K562 (cell line): ENCODE data around the gene HLTF. TPM values are rescaled to one million over a fixed set of nuclear protein-coding genes. Genes with fewer than 3 reads are reported as not detected.

Experiments
- ATAC-seq: fragments of 200-7000 bp; cut with Tn5 transposase; 3 replicates; pipeline ENCODE4 v1.9.1; 2020; ENCODE audit warnings: moderate library complexity
- BruUV-seq: library from RNA; stranded (reverse); fragments of 400-500 nt; replicated peaks from 2 replicates; lab custom pipeline; 2021; lab: Mats Ljungman, UMichigan
- CTCF ChIA-PET: fragments of 300-600 bp; formaldehyde crosslinking; extraction: SDS; loops from one replicate; lab custom pipeline; 2021; ENCODE audit warnings: low intra/inter-chr PET ratio; lab: Yijun Ruan, JAX
- POLR2A ChIA-PET: fragments of 300-600, 350-650 bp; sonication (Branson Sonifier 250); formaldehyde crosslinking; extraction: SDS; loops from one replicate; lab custom pipeline; 2021; ENCODE audit warnings: antibody characterized with exemption, inconsistent platforms; lab: Yijun Ruan, JAX
- DNase-seq, 4 experiments: peaks; one replicate each; pipeline versions ENCODE4 v3.0.0 to v3.0.0-alpha.2; 2011 to 2018; ENCODE audit warnings: low spot score in 3 of 4, mixed read lengths in 3 of 4; ENCODE audit errors: extremely low read depth in 1 of 4
- FAIRE-seq: peaks from 2 replicates; lab custom pipeline; 2011; peaks lifted over from hg19 to GRCh38; lab: Jason Lieb, UNC
- H2AFZ ChIP-seq: 2 replicates; pipeline ENCODE4 v1.6.0; 2011; ENCODE audit warnings: low read depth, low read length, control low read depth, inconsistent platforms
- H3K27ac ChIP-seq: fragments of 200-600 bp; 3 replicates; pipeline ENCODE4 v1.8.0; 2011; ENCODE audit warnings: low read depth, mild to moderate bottlenecking, control low read depth, inconsistent platforms, low read length, moderate library complexity, mixed read lengths; ENCODE audit errors: extremely low read depth
- H3K27me3 ChIP-seq, 2 experiments: fragments of 300-600 bp in 1 of 2; 2 replicates in 1 of 2; 3 replicates in 1 of 2; pipeline versions ENCODE4 v1.6.0 to v1.8.0; 2011; ENCODE audit warnings: inconsistent platforms in 2 of 2, low read length in 2 of 2, mild to moderate bottlenecking in 1 of 2, mixed read lengths in 1 of 2, moderate library complexity in 1 of 2; ENCODE audit not compliant: control insufficient read depth in 2 of 2, insufficient read depth in 2 of 2
- H3K36me3 ChIP-seq: fragments of 300-600 bp; 3 replicates; pipeline ENCODE4 v1.8.0; 2011; ENCODE audit warnings: mild to moderate bottlenecking, low read length, inconsistent platforms; ENCODE audit not compliant: control insufficient read depth, insufficient read depth
- H3K4me1 ChIP-seq, 2 experiments: fragments of 200-600 bp in 1 of 2; replicated peaks in 1 of 2; 2 replicates in 1 of 2; 3 replicates in 1 of 2; pipeline versions ENCODE4 v1.5.1 to v1.8.0; 2011; ENCODE audit warnings: inconsistent platforms in 2 of 2, low read length in 2 of 2, mild to moderate bottlenecking in 1 of 2, mixed read lengths in 1 of 2, moderate library complexity in 1 of 2; ENCODE audit not compliant: control insufficient read depth in 2 of 2, insufficient read depth in 2 of 2
- H3K4me2 ChIP-seq: 2 replicates; pipeline ENCODE4 v1.6.1; 2011; ENCODE audit warnings: low read length, control low read depth, inconsistent platforms, mixed read lengths; ENCODE audit not compliant: insufficient read depth
- H3K4me3 ChIP-seq: fragments of 200-600 bp; sonication (generic), shearing (Covaris generic); 2 replicates; pipeline ENCODE4 v1.5.1; 2016; ENCODE audit warnings: control low read depth, inconsistent platforms
- H3K79me2 ChIP-seq: fragments of 200-600 bp; 3 replicates; pipeline ENCODE4 v1.8.0; 2011; ENCODE audit warnings: low read length, inconsistent platforms; ENCODE audit not compliant: control insufficient read depth, insufficient read depth
- H3K9ac ChIP-seq, 2 experiments: 2 replicates each; pipeline versions ENCODE4 v1.6.0 to v1.6.1; 2011; ENCODE audit warnings: low read depth in 2 of 2, low read length in 2 of 2, control low read depth in 1 of 2, inconsistent platforms in 1 of 2, mild to moderate bottlenecking in 1 of 2, mixed read lengths in 1 of 2; ENCODE audit not compliant: insufficient read depth in 1 of 2
- H3K9me1 ChIP-seq: one replicate; pipeline ENCODE4 v1.6.0; 2011; ENCODE audit warnings: inconsistent platforms, mild to moderate bottlenecking, low read length, moderate library complexity; ENCODE audit not compliant: control insufficient read depth, insufficient read depth
- H3K9me3 ChIP-seq: replicated peaks from 2 replicates; pipeline ENCODE4 v1.5.1; 2011; ENCODE audit warnings: low read depth, low read length, inconsistent platforms; ENCODE audit not compliant: control insufficient read depth, insufficient read depth
- H4K20me1 ChIP-seq: replicated peaks from 2 replicates; pipeline ENCODE4 v1.6.1; 2011; ENCODE audit warnings: low read length, inconsistent platforms, mixed read lengths; ENCODE audit not compliant: control insufficient read depth, insufficient read depth
- JUND ChIP-seq, 2 experiments: IDR thresholded peaks; 2 replicates in 1 of 2; 3 replicates in 1 of 2; pipeline ENCODE4 v1.6.1; 2011; ENCODE audit warnings: borderline replicate concordance in 2 of 2, low read depth in 2 of 2, low read length in 2 of 2, improper control_type of control experiment in 1 of 2, missing biosample characterization in 1 of 2, missing genetic modification characterization in 1 of 2, missing genetic modification reagents in 1 of 2
- MTA2 ChIP-seq: fragments of 450-650 bp; IDR thresholded peaks from 2 replicates; pipeline ENCODE4 v1.6.1; 2016; ENCODE audit warnings: low read depth
- SMC3 ChIP-seq: conservative IDR thresholded peaks from 2 replicates; pipeline ENCODE4 v1.6.1; 2011; ENCODE audit warnings: low read depth, low read length, improper control_type of control experiment; ENCODE audit not compliant: insufficient read depth
- WGBS: fragments of 100-300 bp; shearing (Covaris generic); methylation state at CpG from one replicate; pipeline ENCODE4 v1.1.6; 2016; ENCODE audit warnings: low coverage, mixed read lengths; ENCODE audit not compliant: insufficient coverage; ENCODE audit errors: missing lambda C conversion rate; 5-methylcytosine and 5-hydroxymethylcytosine counted together
- in situ Hi-C: fragments of 300-500 bp; cut with MboI; formaldehyde crosslinking; loops from 4 replicates; pipeline ENCODE4 v1.15.0; 2018; ENCODE audit warnings: inconsistent platforms, mixed read lengths
- intact Hi-C: fragments of 100-400 bp; cut with micrococcal nuclease; formaldehyde crosslinking; loops from 2 replicates; pipeline ENCODE4 v1.14.2; 2022
- polyA plus RNA-seq, 8 experiments: library from polyadenylated mRNA; depleted of rRNA in 4 of 8; stranded (reverse) in 5 of 8; unstranded in 3 of 8; fragments of >200 nt; fragmentation: Nextera tagmentation in 2 of 8; fragmentation: Illumina TruSeq in 1 of 8; extraction: Ambion mirVana in 2 of 8; extraction: Trizol in 1 of 8; gene quantifications; 2 replicates each; pipeline versions ENCODE4 v1.2.1 to v1.2.3, GENCODE V29; 2011 to 2014; ENCODE audit warnings: inconsistent platforms in 1 of 8, missing spikeins in 1 of 8
- total RNA-seq, 7 experiments: library from RNA; depleted of rRNA in 6 of 7; stranded (reverse); fragments of >200 nt in 6 of 7; fragmentation: Illumina TruSeq in 2 of 7; extraction: Trizol in 2 of 7; gene quantifications; 2 replicates each; pipeline versions ENCODE4 v1.2.1 to v1.2.3, GENCODE V29; 2011 to 2021; ENCODE audit warnings: low replicate concordance in 1 of 7
- TF ChIP-seq, protein P1 (sequence below), 2 experiments: fragments of 450-650 bp; formaldehyde crosslinking in 1 of 2; IDR thresholded peaks; 2 replicates each; pipeline versions ENCODE4 v1.4.0 to v1.6.1; 2014 to 2020; ENCODE audit warnings: mild to moderate bottlenecking in 2 of 2, borderline replicate concordance in 1 of 2, low read depth in 1 of 2
- TF ChIP-seq, protein P2 (sequence below): fragments of 450-650 bp; formaldehyde crosslinking; IDR thresholded peaks from 2 replicates; pipeline ENCODE4 v1.4.0; 2020; ENCODE audit warnings: mild to moderate bottlenecking, moderate library complexity
- TF ChIP-seq, protein P3 (sequence below), 3 experiments: IDR thresholded peaks in 2 of 3; conservative IDR thresholded peaks in 1 of 3; 2 replicates each; pipeline ENCODE4 v1.5.1; 2011 to 2012; ENCODE audit warnings: low read length in 3 of 3, mild to moderate bottlenecking in 3 of 3, control low read depth in 2 of 3, improper control_type of control experiment in 1 of 3, inconsistent platforms in 1 of 3, low read depth in 1 of 3, mixed read lengths in 1 of 3, moderate library complexity in 1 of 3; ENCODE audit not compliant: insufficient read depth in 2 of 3

The HLTF gene
- total and polyA plus RNA-seq, 9 of the 15 experiments (the other 6 are each of a cell fraction or from before 2014, with no cell fraction given), result 35.1 to 82.4 (median 50.4) TPM

DNA sequence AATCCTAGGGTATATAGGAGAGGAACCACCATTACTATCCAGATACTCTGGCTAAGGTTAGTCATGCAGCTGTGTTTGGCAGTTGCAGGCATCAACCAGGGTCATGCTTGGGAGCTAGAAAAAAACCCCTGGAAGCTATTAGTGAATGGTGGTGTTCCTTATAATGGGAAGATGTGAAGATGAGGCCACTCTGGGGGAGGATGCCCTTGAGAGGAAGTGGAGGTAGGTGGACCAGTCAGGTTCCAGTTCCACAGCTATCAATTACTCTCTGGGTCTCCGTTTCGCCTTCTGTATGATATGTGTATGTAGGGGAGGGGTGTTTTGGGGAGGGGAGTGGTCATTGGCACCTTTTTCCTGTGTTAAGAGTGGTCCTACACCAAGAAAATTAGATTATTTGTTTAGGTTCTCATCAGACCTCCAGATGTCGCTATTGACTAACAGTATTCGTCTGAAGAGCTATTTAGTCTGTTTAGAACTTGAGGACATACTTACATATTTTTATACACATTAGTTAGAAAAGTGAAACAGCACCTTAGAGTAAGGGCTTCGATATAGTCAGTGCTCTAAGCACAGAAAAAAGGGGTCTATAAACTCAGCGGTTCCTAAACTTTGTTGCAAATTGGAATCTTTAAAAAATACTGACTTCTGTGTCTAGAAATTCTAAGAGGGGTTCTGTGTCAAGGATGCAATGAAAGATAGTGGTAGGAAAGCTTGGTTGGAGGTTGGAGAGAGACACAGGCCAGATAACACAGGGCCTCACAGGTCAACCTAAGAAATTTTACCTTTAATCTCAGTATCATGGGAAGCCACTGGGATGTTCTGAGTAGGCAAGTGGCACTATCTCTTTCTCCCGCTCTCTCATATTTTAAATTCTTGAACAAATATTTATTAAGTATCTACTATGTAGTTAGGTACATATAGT lies 34.0 kb upstream of the HLTF start:
- no peaks in the 10 kb centered on the region for H4K20me1 ChIP-seq
- intact Hi-C loops (loop anchor here (1.0 to 10.0 kb wide), 4 partner anchors 153 to 367 kb away; partner anchors contain the start of gene CPA3), in situ Hi-C loops (no loop called here)
- H3K4me3 ChIP-seq, result no peak overlapping the region
- ATAC-seq, result peak; percentile 87
- no TSS peak for BruUV-seq
- no peaks in the 10 kb centered on the region for H3K9me1 ChIP-seq
- no peak overlapping the region for H3K9ac ChIP-seq
- H2AFZ ChIP-seq, result no peak overlapping the region
- ChIA-PET CTCF (interaction anchor here (0.6 to 9.6 kb wide), 10 partner anchors 130 to 599 kb away, joined by 3 to 210 read pairs (median 3); no protein-coding TSS in a partner anchor), POLR2A (interaction anchor here (1.6 to 2.1 kb wide), 2 partner anchors 9 to 153 kb away, joined by 8 to 12 read pairs; partner anchors contain the start of gene HPS3)
- H3K4me2 ChIP-seq, result no peak overlapping the region
- no peaks in the 10 kb centered on the region for H3K36me3 ChIP-seq
- H3K9me3 ChIP-seq, result no peaks in the 10 kb centered on the region
- H3K4me1 ChIP-seq, result no peaks in the 10 kb centered on the region
- peaks cover 0 to 9% of the 10 kb centered on the region in 2 experiments; a peak in 2 of 5 replicates for H3K27me3 ChIP-seq
- DNase-seq, result peak in 3 of 4 experiments; percentile 12 to 68 (median 52)
- no peak overlapping the region for H3K27ac ChIP-seq
- H3K79me2 ChIP-seq, result no peaks in the 10 kb centered on the region
- 11% methylated on average over 7 of the region's 7 CpGs for WGBS
- peak; percentile 72 for FAIRE-seq
- TF ChIP-seq MTA2 (no peak), SMC3 (peak; percentile 83), JUND (IDR thresholded peaks at IDR 0.05; ENCODE audit: borderline replicate concordance, low read depth, low read length) (0 out of 2 replicates have a peak, but pooled peaks have one; percentile 3), JUND (tag; IDR thresholded peaks at IDR 0.05; ENCODE audit: borderline replicate concordance, low read depth, low read length) (no peak)
- TF ChIP-seq, protein P1, sequence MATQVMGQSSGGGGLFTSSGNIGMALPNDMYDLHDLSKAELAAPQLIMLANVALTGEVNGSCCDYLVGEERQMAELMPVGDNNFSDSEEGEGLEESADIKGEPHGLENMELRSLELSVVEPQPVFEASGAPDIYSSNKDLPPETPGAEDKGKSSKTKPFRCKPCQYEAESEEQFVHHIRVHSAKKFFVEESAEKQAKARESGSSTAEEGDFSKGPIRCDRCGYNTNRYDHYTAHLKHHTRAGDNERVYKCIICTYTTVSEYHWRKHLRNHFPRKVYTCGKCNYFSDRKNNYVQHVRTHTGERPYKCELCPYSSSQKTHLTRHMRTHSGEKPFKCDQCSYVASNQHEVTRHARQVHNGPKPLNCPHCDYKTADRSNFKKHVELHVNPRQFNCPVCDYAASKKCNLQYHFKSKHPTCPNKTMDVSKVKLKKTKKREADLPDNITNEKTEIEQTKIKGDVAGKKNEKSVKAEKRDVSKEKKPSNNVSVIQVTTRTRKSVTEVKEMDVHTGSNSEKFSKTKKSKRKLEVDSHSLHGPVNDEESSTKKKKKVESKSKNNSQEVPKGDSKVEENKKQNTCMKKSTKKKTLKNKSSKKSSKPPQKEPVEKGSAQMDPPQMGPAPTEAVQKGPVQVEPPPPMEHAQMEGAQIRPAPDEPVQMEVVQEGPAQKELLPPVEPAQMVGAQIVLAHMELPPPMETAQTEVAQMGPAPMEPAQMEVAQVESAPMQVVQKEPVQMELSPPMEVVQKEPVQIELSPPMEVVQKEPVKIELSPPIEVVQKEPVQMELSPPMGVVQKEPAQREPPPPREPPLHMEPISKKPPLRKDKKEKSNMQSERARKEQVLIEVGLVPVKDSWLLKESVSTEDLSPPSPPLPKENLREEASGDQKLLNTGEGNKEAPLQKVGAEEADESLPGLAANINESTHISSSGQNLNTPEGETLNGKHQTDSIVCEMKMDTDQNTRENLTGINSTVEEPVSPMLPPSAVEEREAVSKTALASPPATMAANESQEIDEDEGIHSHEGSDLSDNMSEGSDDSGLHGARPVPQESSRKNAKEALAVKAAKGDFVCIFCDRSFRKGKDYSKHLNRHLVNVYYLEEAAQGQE (IDR thresholded peaks at IDR 0.05; ENCODE audit: borderline replicate concordance), result peak; percentile 84; the same call in 1 of the 2 replicates
- TF ChIP-seq, protein P1 (CRISPR knock-in tag; IDR thresholded peaks at IDR 0.05; ENCODE audit: low read depth), result no peak
- TF ChIP-seq, protein P2, sequence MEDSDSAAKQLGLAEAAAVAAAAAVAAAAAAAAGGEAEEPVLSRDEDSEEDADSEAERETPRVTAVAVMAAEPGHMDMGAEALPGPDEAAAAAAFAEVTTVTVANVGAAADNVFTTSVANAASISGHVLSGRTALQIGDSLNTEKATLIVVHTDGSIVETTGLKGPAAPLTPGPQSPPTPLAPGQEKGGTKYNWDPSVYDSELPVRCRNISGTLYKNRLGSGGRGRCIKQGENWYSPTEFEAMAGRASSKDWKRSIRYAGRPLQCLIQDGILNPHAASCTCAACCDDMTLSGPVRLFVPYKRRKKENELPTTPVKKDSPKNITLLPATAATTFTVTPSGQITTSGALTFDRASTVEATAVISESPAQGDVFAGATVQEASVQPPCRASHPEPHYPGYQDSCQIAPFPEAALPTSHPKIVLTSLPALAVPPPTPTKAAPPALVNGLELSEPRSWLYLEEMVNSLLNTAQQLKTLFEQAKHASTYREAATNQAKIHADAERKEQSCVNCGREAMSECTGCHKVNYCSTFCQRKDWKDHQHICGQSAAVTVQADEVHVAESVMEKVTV, result peak; percentile 96
- TF ChIP-seq, protein P3, sequence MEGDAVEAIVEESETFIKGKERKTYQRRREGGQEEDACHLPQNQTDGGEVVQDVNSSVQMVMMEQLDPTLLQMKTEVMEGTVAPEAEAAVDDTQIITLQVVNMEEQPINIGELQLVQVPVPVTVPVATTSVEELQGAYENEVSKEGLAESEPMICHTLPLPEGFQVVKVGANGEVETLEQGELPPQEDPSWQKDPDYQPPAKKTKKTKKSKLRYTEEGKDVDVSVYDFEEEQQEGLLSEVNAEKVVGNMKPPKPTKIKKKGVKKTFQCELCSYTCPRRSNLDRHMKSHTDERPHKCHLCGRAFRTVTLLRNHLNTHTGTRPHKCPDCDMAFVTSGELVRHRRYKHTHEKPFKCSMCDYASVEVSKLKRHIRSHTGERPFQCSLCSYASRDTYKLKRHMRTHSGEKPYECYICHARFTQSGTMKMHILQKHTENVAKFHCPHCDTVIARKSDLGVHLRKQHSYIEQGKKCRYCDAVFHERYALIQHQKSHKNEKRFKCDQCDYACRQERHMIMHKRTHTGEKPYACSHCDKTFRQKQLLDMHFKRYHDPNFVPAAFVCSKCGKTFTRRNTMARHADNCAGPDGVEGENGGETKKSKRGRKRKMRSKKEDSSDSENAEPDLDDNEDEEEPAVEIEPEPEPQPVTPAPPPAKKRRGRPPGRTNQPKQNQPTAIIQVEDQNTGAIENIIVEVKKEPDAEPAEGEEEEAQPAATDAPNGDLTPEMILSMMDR (IDR thresholded peaks at IDR 0.05 in 2 of 3, conservative IDR thresholded peaks at IDR 0.05 in 1 of 3; ENCODE audit: insufficient read depth in 2 of 3, low read depth in 1 of 3, low read length in 3 of 3), result peak; percentile 55 to 85 (median 73)
